B cell (primary cell): ENCODE measurements around the gene ANTKMT. TPM values are rescaled to one million over a fixed set of nuclear protein-coding genes. Genes with fewer than 3 reads are reported as not detected.
A peak's percentile ranks its signal among the peaks of the same experiment; 100 is the strongest.
"Not testable (repeated sequence)": the region's sequence is repeated elsewhere in the genome, so short reads cannot be mapped to it uniquely, and the experiment has no call there.

ENCODE experiments used
- ATAC-seq: fragments of 200-7000 bp; cut with Tn5 transposase; one replicate; pipeline ENCODE4 v1.10.0; 2021; ENCODE audit warnings: low read depth, mild to moderate bottlenecking, moderate number of reproducible peaks, moderate library complexity
- CTCF ChIA-PET: fragments of 350-600 bp; sonication (Branson Sonifier 250); formaldehyde crosslinking; loops from one replicate; lab custom pipeline; 2021; ENCODE audit warnings: antibody characterized with exemption, inconsistent platforms; lab: Charles Lee
- POLR2A ChIA-PET: fragments of 350-600 bp; sonication (Branson Sonifier 250); formaldehyde crosslinking; loops from one replicate; lab custom pipeline; 2021; ENCODE audit warnings: antibody characterized with exemption; lab: Charles Lee
- DNase-seq: peaks from one replicate; pipeline ENCODE4 v3.0.0; 2013
- H2AFZ ChIP-seq: 2 replicates; pipeline ENCODE4 v1.6.1; 2012; ENCODE audit warnings: mild to moderate bottlenecking, low read depth, low read length; ENCODE audit not compliant: insufficient read depth, poor library complexity, severe bottlenecking
- H3K27ac ChIP-seq, 2 donors: 1 replicate in 1 of 2; 2 replicates in 1 of 2; pipeline ENCODE4 v1.5.1; 2012 to 2013; ENCODE audit warnings: low read length in 2 of 2, mild to moderate bottlenecking in 2 of 2, moderate library complexity in 1 of 2
- H3K27me3 ChIP-seq, 4 experiments: fragments of 200-600 bp in 1 of 4; sonication (generic) in 1 of 4; replicated peaks in 1 of 4; 1 replicate in 2 of 4; 2 replicates in 2 of 4; pipeline versions ENCODE4 v1.6.1 to v1.7.0; 2013 to 2016; ENCODE audit warnings: low read length in 3 of 4, mild to moderate bottlenecking in 2 of 4, mixed read lengths in 1 of 4, moderate library complexity in 1 of 4; ENCODE audit not compliant: insufficient read depth in 4 of 4, control insufficient read depth in 3 of 4; ENCODE audit errors: control extremely low read depth in 1 of 4
- H3K36me3 ChIP-seq, 2 experiments: replicated peaks in 1 of 2; 1 replicate in 1 of 2; 2 replicates in 1 of 2; pipeline versions ENCODE4 v1.6.1 to v1.7.1; 2013; ENCODE audit warnings: low read length in 1 of 2; ENCODE audit not compliant: insufficient read depth in 2 of 2, control insufficient read depth in 1 of 2; ENCODE audit errors: control extremely low read depth in 1 of 2, extremely low read depth in 1 of 2
- H3K4me1 ChIP-seq, 2 donors: fragments of 200-600 bp in 1 of 2; sonication (generic) in 1 of 2; 1 replicate in 1 of 2; 2 replicates in 1 of 2; pipeline versions ENCODE4 v1.5.1 to v1.6.1; 2013 to 2017; ENCODE audit warnings: low read length in 2 of 2; ENCODE audit not compliant: control insufficient read depth in 2 of 2, insufficient read depth in 2 of 2
- H3K4me2 ChIP-seq: replicated peaks from 2 replicates; pipeline ENCODE3; 2012; ENCODE audit warnings: mild to moderate bottlenecking, low read depth, low read length; ENCODE audit not compliant: poor library complexity, severe bottlenecking
- H3K4me3 ChIP-seq, 5 experiments: fragments of 200-600 bp in 1 of 5; sonication (generic) in 1 of 5; 1 replicate in 3 of 5; 2 replicates in 2 of 5; pipeline versions ENCODE4 v1.5.1 to v1.7.0; 2011 to 2016; ENCODE audit warnings: low read length in 4 of 5, mild to moderate bottlenecking in 4 of 5, low read depth in 2 of 5, control low read depth in 1 of 5, moderate library complexity in 1 of 5; ENCODE audit not compliant: insufficient read depth in 1 of 5; ENCODE audit errors: control extremely low read depth in 1 of 5, extremely low read depth in 1 of 5
- H3K79me2 ChIP-seq: fragments of 200-600 bp; sonication (generic); one replicate; pipeline ENCODE4 v1.6.0; 2016; ENCODE audit warnings: low read length; ENCODE audit not compliant: control insufficient read depth, insufficient read depth
- H3K9ac ChIP-seq: fragments of 200-600 bp; sonication (generic); 2 replicates; pipeline ENCODE4 v1.6.1; 2017; ENCODE audit warnings: mild to moderate bottlenecking, low read length, moderate library complexity
- H3K9me3 ChIP-seq, 3 donors: one replicate each; pipeline versions ENCODE4 v1.6.1 to v1.7.1; 2013; ENCODE audit warnings: low read length in 2 of 3; ENCODE audit not compliant: control insufficient read depth in 2 of 3, insufficient read depth in 1 of 3; ENCODE audit errors: control extremely low read depth in 1 of 3
- H4K20me1 ChIP-seq: 2 replicates; pipeline ENCODE4 v1.6.0; 2012; ENCODE audit warnings: mild to moderate bottlenecking, low read length; ENCODE audit not compliant: insufficient read depth, control insufficient read depth, poor library complexity, severe bottlenecking
- H3K27ac Mint-ChIP-seq: one replicate; pipeline ENCODE4 v1.8.0; 2021; ENCODE audit warnings: mixed read lengths
- H3K27me3 Mint-ChIP-seq: one replicate; pipeline ENCODE4 v1.8.0; 2021; ENCODE audit warnings: mixed read lengths
- H3K4me1 Mint-ChIP-seq: one replicate; pipeline ENCODE4 v1.8.0; 2021; ENCODE audit warnings: mixed read lengths
- H3K4me3 Mint-ChIP-seq: one replicate; pipeline ENCODE4 v1.8.0; 2021; ENCODE audit warnings: mixed read lengths
- H3K9me3 Mint-ChIP-seq: one replicate; pipeline ENCODE4 v1.8.0; 2022; ENCODE audit warnings: mixed read lengths; ENCODE audit not compliant: insufficient read depth
- WGBS: methylation state at CpG from one replicate; pipeline ENCODE4 v1.1.5; 2013; ENCODE audit warnings: missing lambda C conversion rate; ENCODE audit not compliant: insufficient coverage; 5-methylcytosine and 5-hydroxymethylcytosine counted together
- intact Hi-C: fragments of 100-400 bp; cut with micrococcal nuclease; formaldehyde crosslinking; loops from one replicate; pipeline ENCODE4 v1.10.0; 2022
- polyA plus RNA-seq: library from polyadenylated mRNA; depleted of rRNA; stranded (reverse); fragments of >200 nt; gene quantifications from 2 replicates; pipeline ENCODE4 v1.2.3, GENCODE V29; 2012
- total RNA-seq, 2 donors: library from RNA; stranded (reverse); fragments of 120-200 nt in 1 of 2; gene quantifications; 1 replicate in 1 of 2; 2 replicates in 1 of 2; pipeline versions ENCODE4 v1.2.3 to v1.2.4, GENCODE V29; 2013 to 2022
- TF ChIP-seq, protein P1 (sequence below): fragments of 200-600 bp; IDR thresholded peaks from one replicate; pipeline ENCODE4 v1.8.0; 2022; ENCODE audit warnings: antibody characterized with exemption, mild to moderate bottlenecking

The ANTKMT gene
- total and polyA plus RNA-seq, 2 donors (not counting 1 experiment from before 2014, with no cell fraction given): 41.0 to 54.1 TPM

DNA sequence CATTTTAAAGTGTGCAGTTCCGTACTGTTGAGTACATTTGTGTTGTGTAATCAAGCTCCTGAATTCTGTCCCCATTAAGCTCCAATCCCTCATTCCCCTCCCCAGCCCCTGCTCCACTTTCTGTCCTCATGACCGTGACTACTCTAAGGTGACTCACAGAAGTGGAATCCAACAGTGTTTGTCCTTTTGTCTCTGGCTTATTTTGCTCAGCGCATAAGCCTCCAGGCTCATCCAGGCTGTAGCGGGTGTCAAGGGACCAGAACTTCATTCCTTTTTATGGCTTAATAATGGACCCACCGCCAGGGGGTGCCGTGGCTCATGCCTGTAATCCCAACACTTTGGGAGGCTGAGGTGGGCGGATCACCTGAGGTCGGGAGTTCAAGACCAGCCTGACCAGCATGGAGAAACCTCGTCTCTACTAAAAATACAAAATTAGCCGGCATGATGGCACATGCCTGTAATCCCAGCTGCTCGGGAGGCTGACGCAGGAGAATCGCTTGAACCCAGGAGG is 8.2 kb upstream of the ANTKMT start:
- TF ChIP-seq, protein P1, sequence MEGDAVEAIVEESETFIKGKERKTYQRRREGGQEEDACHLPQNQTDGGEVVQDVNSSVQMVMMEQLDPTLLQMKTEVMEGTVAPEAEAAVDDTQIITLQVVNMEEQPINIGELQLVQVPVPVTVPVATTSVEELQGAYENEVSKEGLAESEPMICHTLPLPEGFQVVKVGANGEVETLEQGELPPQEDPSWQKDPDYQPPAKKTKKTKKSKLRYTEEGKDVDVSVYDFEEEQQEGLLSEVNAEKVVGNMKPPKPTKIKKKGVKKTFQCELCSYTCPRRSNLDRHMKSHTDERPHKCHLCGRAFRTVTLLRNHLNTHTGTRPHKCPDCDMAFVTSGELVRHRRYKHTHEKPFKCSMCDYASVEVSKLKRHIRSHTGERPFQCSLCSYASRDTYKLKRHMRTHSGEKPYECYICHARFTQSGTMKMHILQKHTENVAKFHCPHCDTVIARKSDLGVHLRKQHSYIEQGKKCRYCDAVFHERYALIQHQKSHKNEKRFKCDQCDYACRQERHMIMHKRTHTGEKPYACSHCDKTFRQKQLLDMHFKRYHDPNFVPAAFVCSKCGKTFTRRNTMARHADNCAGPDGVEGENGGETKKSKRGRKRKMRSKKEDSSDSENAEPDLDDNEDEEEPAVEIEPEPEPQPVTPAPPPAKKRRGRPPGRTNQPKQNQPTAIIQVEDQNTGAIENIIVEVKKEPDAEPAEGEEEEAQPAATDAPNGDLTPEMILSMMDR: peak; percentile 49
- CTCF ChIA-PET: interaction anchor here (0.6 to 7.6 kb wide), 22 partner anchors 9 to 665 kb away, joined by 3 to 94 read pairs (median 4); partner anchors contain the start of genes ANTKMT, CHTF18, CIAO3 and RPUSD1
- peaks cover 12 to 20% of the 10 kb centered on the region in 2 donors for H3K4me1 ChIP-seq
- H3K27me3 Mint-ChIP-seq: peaks cover 24% of the 10 kb centered on the region
- H3K9me3 Mint-ChIP-seq, H3K79me2 ChIP-seq, ATAC-seq, H3K9ac ChIP-seq, H3K27ac ChIP-seq, POLR2A ChIA-PET, DNase-seq, H3K4me2 ChIP-seq, intact Hi-C loops, H3K4me3 Mint-ChIP-seq, H3K27ac Mint-ChIP-seq, H3K36me3 ChIP-seq, H3K4me3 ChIP-seq, H3K4me1 Mint-ChIP-seq, H2AFZ ChIP-seq: not testable (repeated sequence)
- H3K9me3 ChIP-seq: peaks cover 0 to 15% (median 0%) of the 10 kb centered on the region in 3 donors
- peaks cover 11% of the 10 kb centered on the region for H4K20me1 ChIP-seq
- WGBS: 47% methylated on average over 8 of the region's 13 CpGs
- H3K27me3 ChIP-seq: peaks cover 0 to 64% (median 29%) of the 10 kb centered on the region in 4 experiments

GRCh38 chr16:714079-714478 is 6.9 kb upstream of the ANTKMT start:
- peak overlapping the region; percentile 54 for H3K4me3 Mint-ChIP-seq
- intact Hi-C loops: no loop called here
- peaks cover 0 to 15% (median 0%) of the 10 kb centered on the region in 3 donors for H3K9me3 ChIP-seq
- H3K27ac ChIP-seq: no peak overlapping the region
- peaks cover 13% of the 10 kb centered on the region for H3K27me3 Mint-ChIP-seq
- H3K4me3 ChIP-seq: no peak overlapping the region
- H4K20me1 ChIP-seq: peaks cover 11% of the 10 kb centered on the region
- H3K9me3 Mint-ChIP-seq: no peaks in the 10 kb centered on the region
- TF ChIP-seq, protein P1: no peak
- peaks cover 0 to 51% (median 22%) of the 10 kb centered on the region in 4 experiments for H3K27me3 ChIP-seq
- DNase-seq (no peak), ATAC-seq (no peak)
- no peak overlapping the region for H2AFZ ChIP-seq
- H3K4me2 ChIP-seq: peak overlapping the region; percentile 95
- 66% methylated on average over 11 of the region's 11 CpGs for WGBS
- POLR2A ChIA-PET: no interaction called here
- CTCF ChIA-PET: interaction anchor here (0.8 to 7.6 kb wide), 7 partner anchors 9 to 135 kb away, joined by 3 to 94 read pairs (median 9); partner anchors contain the start of genes CHTF18, CIAO3, HAGHL and RPUSD1
- H3K4me1 ChIP-seq: peaks cover 12 to 20% of the 10 kb centered on the region in 2 donors
- H3K27ac Mint-ChIP-seq: no peak overlapping the region
- H3K36me3 ChIP-seq: no peaks in the 10 kb centered on the region
- H3K4me1 Mint-ChIP-seq: peaks cover 5% of the 10 kb centered on the region
- H3K79me2 ChIP-seq: no peaks in the 10 kb centered on the region
- H3K9ac ChIP-seq: no peak overlapping the region
